HEK293 (cell line): ENCODE results near the gene ADAMTSL2.
"Not testable (repeated sequence)": the region's sequence is repeated elsewhere in the genome, so short reads cannot be mapped to it uniquely, and the experiment has no call there.

ENCODE experiments used
- CTCF ChIA-PET: fragments of 350-600 bp; formaldehyde crosslinking; extraction: SDS; loops from one replicate; lab custom pipeline; 2021; ENCODE audit warnings: antibody characterized with exemption; lab: Yijun Ruan, JAX
- POLR2A ChIA-PET: fragments of 300-600 bp; formaldehyde crosslinking; extraction: SDS; loops from one replicate; lab custom pipeline; 2020; ENCODE audit warnings: antibody characterized with exemption, inconsistent platforms; lab: Yijun Ruan, JAX
- H3K27ac ChIP-seq: fragments of 200-500 bp; sonication (Bioruptor generic); 2 replicates; pipeline ENCODE4 v1.5.1; 2014; ENCODE audit warnings: low read depth, low read length, control low read depth, inconsistent platforms; ENCODE audit errors: extremely low read depth
- H3K36me3 ChIP-seq, 2 experiments: fragments of 200-500 bp in 1 of 2; sonication (Bioruptor generic) in 1 of 2; 1 replicate in 1 of 2; 2 replicates in 1 of 2; pipeline ENCODE4 v1.5.1; 2014 to 2017; ENCODE audit warnings: inconsistent platforms in 2 of 2, low read length in 2 of 2; ENCODE audit not compliant: control insufficient read depth in 2 of 2, insufficient read depth in 1 of 2
- H3K4me1 ChIP-seq: fragments of 200-500 bp; sonication (Bioruptor generic); 2 replicates; pipeline ENCODE4 v1.5.1; 2014; ENCODE audit warnings: mild to moderate bottlenecking, low read length, inconsistent platforms; ENCODE audit not compliant: control insufficient read depth, insufficient read depth
- H3K4me3 ChIP-seq: 2 replicates; pipeline ENCODE4 v1.5.1; 2011; ENCODE audit warnings: low read depth, mild to moderate bottlenecking, control low read depth, low read length, moderate library complexity
- H3K9me3 ChIP-seq: fragments of 200-500 bp; sonication (Bioruptor generic); 2 replicates; pipeline ENCODE4 v1.5.1; 2014; ENCODE audit warnings: low read depth, low read length, inconsistent platforms; ENCODE audit not compliant: control insufficient read depth, insufficient read depth
- KLF1 ChIP-seq: fragments of 450-650 bp; formaldehyde crosslinking; IDR thresholded peaks from 2 replicates; pipeline ENCODE4 v1.5.1; 2016; ENCODE audit warnings: missing biosample characterization, missing genetic modification characterization
- KLF10 ChIP-seq: fragments of 450-650 bp; IDR thresholded peaks from 2 replicates; pipeline ENCODE4 v1.5.1; 2018; ENCODE audit warnings: missing biosample characterization, mild to moderate bottlenecking, missing genetic modification characterization
- KLF9 ChIP-seq: fragments of 450-650 bp; formaldehyde crosslinking; IDR thresholded peaks from 2 replicates; pipeline ENCODE4 v1.5.1; 2016; ENCODE audit warnings: missing biosample characterization, missing genetic modification characterization, low read depth
- PRDM1 ChIP-seq: fragments of 450-650 bp; formaldehyde crosslinking; IDR thresholded peaks from 2 replicates; pipeline ENCODE4; 2016; ENCODE audit warnings: missing biosample characterization, missing genetic modification characterization
- SALL2 ChIP-seq: fragments of 450-650 bp; formaldehyde crosslinking; IDR thresholded peaks from 2 replicates; pipeline ENCODE4 v1.5.0; 2017; ENCODE audit warnings: missing biosample characterization, mild to moderate bottlenecking, missing genetic modification characterization, borderline replicate concordance
- ZFHX2 ChIP-seq: fragments of 450-650 bp; formaldehyde crosslinking; conservative IDR thresholded peaks from 2 replicates; pipeline ENCODE4 v1.5.1; 2016; ENCODE audit warnings: missing biosample characterization, missing genetic modification characterization
- ZFP37 ChIP-seq: fragments of 450-650 bp; formaldehyde crosslinking; IDR thresholded peaks from 2 replicates; pipeline ENCODE4 v1.5.1; 2016; ENCODE audit warnings: missing biosample characterization, missing genetic modification characterization
- ZIC2 ChIP-seq: fragments of 450-650 bp; formaldehyde crosslinking; IDR thresholded peaks from 2 replicates; pipeline ENCODE4 v1.5.1; 2016; ENCODE audit warnings: missing biosample characterization, missing genetic modification characterization
- ZNF121 ChIP-seq: fragments of 450-650 bp; formaldehyde crosslinking; IDR thresholded peaks from 2 replicates; pipeline ENCODE4 v1.5.1; 2016; ENCODE audit warnings: missing biosample characterization, missing genetic modification characterization
- ZNF169 ChIP-seq: fragments of 450-650 bp; formaldehyde crosslinking; IDR thresholded peaks from 2 replicates; pipeline ENCODE4 v1.5.1; 2016; ENCODE audit warnings: missing biosample characterization, missing genetic modification characterization
- ZNF366 ChIP-seq: fragments of 450-650 bp; formaldehyde crosslinking; conservative IDR thresholded peaks from 2 replicates; pipeline ENCODE4 v1.5.1; 2016; ENCODE audit warnings: missing biosample characterization, missing genetic modification characterization
- ZNF394 ChIP-seq: fragments of 450-650 bp; formaldehyde crosslinking; IDR thresholded peaks from 2 replicates; pipeline ENCODE4 v1.5.1; 2016; ENCODE audit warnings: missing biosample characterization, missing genetic modification characterization, mild to moderate bottlenecking, moderate library complexity, borderline replicate concordance
- ZNF404 ChIP-seq: fragments of 450-650 bp; formaldehyde crosslinking; IDR thresholded peaks from 2 replicates; pipeline ENCODE4 v1.5.1; 2017; ENCODE audit warnings: missing biosample characterization, missing genetic modification characterization
- ZNF596 ChIP-seq: fragments of 450-650 bp; IDR thresholded peaks from 2 replicates; pipeline ENCODE4 v1.5.0; 2018; ENCODE audit warnings: missing biosample characterization, mild to moderate bottlenecking, missing genetic modification characterization, moderate library complexity
- ZNF768 ChIP-seq: fragments of 450-650 bp; formaldehyde crosslinking; IDR thresholded peaks from 2 replicates; pipeline ENCODE4 v1.5.1; 2018; ENCODE audit warnings: missing biosample characterization, mild to moderate bottlenecking, missing genetic modification characterization
- ZNF791 ChIP-seq: fragments of 450-650 bp; formaldehyde crosslinking; IDR thresholded peaks from 2 replicates; pipeline ENCODE4 v1.5.1; 2016; ENCODE audit warnings: missing biosample characterization, missing genetic modification characterization
- ZNF792 ChIP-seq: fragments of 450-650 bp; formaldehyde crosslinking; IDR thresholded peaks from 2 replicates; pipeline ENCODE4 v1.5.1; 2016; ENCODE audit warnings: missing biosample characterization, missing genetic modification characterization
- TF ChIP-seq, protein P1 (sequence below): fragments of 450-650 bp; formaldehyde crosslinking; IDR thresholded peaks from 2 replicates; pipeline ENCODE4 v1.5.1; 2016; ENCODE audit warnings: missing biosample characterization, missing genetic modification characterization

ADAMTSL2 gene

DNA sequence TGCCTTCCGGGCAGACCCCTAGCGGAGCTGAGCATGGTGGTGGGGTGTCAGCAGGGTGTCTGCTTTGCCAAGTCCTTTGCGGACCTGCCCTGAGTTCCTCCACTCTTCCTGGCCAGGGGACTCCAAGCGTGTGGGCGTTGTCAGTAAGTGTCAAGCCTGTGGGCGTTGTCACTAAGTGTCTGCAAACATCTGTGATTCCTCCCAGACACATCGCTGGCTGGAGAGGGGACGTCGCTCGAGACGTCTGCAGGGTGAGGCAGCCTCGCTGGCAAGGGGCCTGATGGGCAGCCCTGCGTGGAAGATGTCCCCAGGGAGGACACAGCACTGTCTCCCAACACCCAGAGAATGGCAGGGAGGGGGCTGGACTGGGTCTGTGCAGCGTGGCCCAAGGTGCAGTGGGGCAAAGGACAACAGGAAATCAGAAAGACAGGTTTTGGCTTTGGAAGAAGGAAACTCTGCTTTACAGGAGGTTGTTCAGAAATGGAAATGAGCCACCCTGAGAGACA is 28.8 kb downstream of the ADAMTSL2 start (continued):
- TF ChIP-seq KLF9 (peak; percentile 38; the same call in 1 of the 2 replicates), KLF1 (tag by site-specific recombination) (peak; percentile 97), KLF10 (peak; percentile 79; the same call in 1 of the 2 replicates), ZIC2 (tag by site-specific recombination) (peak; percentile 84), ZFHX2 (tag by site-specific recombination) (peak; percentile 96)

DNA sequence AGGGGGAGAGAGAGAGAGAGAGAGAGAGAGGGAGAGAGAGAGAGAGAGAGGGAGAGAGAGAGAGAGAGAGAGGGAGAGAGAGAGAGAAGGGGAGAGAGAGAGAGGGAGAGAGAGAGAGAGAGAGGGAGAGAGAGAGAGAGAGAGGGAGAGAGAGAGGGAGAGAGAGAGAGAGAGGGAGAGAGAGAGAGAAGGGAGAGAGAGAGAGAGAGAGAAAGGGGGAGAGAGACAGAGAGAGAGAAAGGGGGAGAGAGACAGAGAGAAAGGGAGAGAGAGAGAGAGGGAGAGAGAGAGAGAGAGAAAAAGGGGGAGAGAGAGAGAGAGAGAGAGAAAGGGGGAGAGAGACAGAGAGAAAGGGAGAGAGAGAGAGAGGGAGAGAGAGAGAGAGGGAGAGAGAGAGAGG is 29.3 kb downstream of the ADAMTSL2 start:
- H3K4me1 ChIP-seq, H3K36me3 ChIP-seq, CTCF ChIA-PET, H3K4me3 ChIP-seq, H3K27ac ChIP-seq, H3K9me3 ChIP-seq, POLR2A ChIA-PET: not testable (repeated sequence)

DNA sequence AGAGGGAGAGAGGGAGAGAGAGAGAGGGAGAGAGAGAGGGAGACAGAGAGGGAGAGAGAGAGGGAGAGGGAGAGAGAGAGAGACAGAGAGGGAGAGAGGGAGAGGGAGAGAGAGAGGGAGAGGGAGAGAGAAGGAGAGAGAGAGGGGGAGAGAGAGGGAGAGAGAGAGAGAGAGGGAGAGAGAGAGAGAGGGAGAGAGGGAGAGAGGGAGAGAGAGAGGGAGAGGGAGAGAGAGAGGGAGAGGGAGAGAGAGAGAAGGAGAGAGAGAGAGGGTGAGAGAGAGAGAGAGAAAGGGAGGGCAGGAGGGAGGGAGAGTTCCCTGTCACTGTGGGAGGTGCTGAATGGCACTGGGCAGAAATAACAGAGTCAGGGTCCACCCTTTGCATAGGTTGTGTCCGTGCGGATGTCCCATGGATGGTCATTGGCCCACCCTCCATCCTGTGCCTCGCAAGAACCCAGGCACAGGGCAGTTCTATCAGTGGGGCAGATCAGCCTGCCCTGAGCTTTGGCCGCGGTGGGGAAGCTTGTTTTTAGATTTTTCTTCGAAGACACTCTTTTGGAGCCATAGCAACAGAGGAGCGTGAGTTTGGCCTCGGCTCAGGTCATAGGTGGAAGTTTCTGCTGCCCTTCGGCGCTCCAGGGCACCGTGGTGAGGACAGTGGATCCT is 30.1 kb downstream of the ADAMTSL2 start:
- Histone ChIP-seq H3K27ac (no peak overlapping the region), H3K36me3 (no peaks in the 10 kb centered on the region), H3K4me3 (no peak overlapping the region), H3K4me1 (no peaks in the 10 kb centered on the region), H3K9me3 (no peaks in the 10 kb centered on the region)
- POLR2A ChIA-PET = no interaction called here
- CTCF ChIA-PET = interaction anchor here (1.0 kb wide), 1 partner anchor 33 kb away, joined by 4 read pairs; no protein-coding TSS in a partner anchor
- TF ChIP-seq ZNF394 (tag by site-specific recombination) = no peak
- peak; percentile 94 for TF ChIP-seq ZNF596 (tag by site-specific recombination)
- no peak for TF ChIP-seq ZNF404 (tag by site-specific recombination)
- peak; percentile 47; the same call in 1 of the 2 replicates for TF ChIP-seq ZNF366 (tag by site-specific recombination)
- TF ChIP-seq, protein P1, sequence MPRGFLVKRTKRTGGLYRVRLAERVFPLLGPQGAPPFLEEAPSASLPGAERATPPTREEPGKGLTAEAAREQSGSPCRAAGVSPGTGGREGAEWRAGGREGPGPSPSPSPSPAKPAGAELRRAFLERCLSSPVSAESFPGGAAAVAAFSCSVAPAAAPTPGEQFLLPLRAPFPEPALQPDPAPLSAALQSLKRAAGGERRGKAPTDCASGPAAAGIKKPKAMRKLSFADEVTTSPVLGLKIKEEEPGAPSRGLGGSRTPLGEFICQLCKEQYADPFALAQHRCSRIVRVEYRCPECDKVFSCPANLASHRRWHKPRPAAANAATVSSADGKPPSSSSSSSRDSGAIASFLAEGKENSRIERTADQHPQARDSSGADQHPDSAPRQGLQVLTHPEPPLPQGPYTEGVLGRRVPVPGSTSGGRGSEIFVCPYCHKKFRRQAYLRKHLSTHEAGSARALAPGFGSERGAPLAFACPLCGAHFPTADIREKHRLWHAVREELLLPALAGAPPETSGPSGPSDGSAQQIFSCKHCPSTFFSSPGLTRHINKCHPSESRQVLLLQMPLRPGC = no peak
- TF ChIP-seq ZNF169 (tag by site-specific recombination) = 0 out of 2 replicates have a peak, but pooled peaks have one; percentile 46
- no peak for TF ChIP-seq ZNF791 (tag by site-specific recombination)
- peak; percentile 25; the same call in 1 of the 2 replicates for TF ChIP-seq PRDM1
- no peak for TF ChIP-seq ZNF768 (tag by site-specific recombination)
- no peak for TF ChIP-seq SALL2 (tag by site-specific recombination)

DNA sequence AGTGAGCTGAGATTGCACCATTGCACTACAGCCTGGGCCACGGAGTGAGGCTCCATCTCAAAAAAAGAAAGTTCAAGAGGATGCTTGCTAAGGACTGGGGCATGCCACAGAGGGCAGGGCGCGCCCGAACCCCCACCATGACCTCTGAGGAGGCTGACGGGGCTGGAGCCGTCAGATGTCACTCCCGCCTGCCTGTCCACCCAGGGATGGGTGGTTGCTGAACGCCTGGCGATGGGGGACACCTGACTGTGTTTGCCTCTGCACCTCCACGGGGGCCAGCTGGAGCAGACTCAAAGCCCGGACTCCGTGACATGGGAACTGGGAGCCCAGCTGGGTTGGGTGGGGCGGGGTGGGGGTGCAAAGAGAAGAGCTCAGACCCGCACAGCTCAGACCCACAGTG is 31.9 kb downstream of the ADAMTSL2 start:
- Histone ChIP-seq H3K36me3 (no peaks in the 10 kb centered on the region), H3K4me1 (no peaks in the 10 kb centered on the region), H3K9me3 (no peaks in the 10 kb centered on the region), H3K27ac (no peak overlapping the region), H3K4me3 (no peak overlapping the region)
- TF ChIP-seq ZNF121 (tag by site-specific recombination) (no peak), ZFP37 (tag by site-specific recombination) (no peak), ZNF792 (tag by site-specific recombination) (no peak)
- TF ChIP-seq, all 188 proteins: peak for 0
- ChIA-PET POLR2A (no interaction called here), CTCF (no interaction called here)
